HepG2 (cell line): ENCODE data around the gene SLC22A5.

ENCODE experiments used
- CREB1 ChIP-seq, 2 experiments: fragments of 450-650 bp in 1 of 2; IDR thresholded peaks; 2 replicates each; pipeline ENCODE4 v1.6.1; 2016 to 2017; ENCODE audit warnings: control low read depth in 1 of 2, mild to moderate bottlenecking in 1 of 2, missing compliant biosample characterization in 1 of 2, missing genetic modification characterization in 1 of 2
- SAFB2 ChIP-seq: sonication (generic); formaldehyde crosslinking; IDR thresholded peaks from 2 replicates; pipeline ENCODE4 v1.5.1; 2020; ENCODE audit warnings: missing genetic modification reagents, low read depth, mild to moderate bottlenecking, borderline replicate concordance
- SETDB1 ChIP-seq: sonication (generic); formaldehyde crosslinking; IDR thresholded peaks from 2 replicates; pipeline ENCODE4 v1.5.1; 2020; ENCODE audit warnings: missing genetic modification reagents, mild to moderate bottlenecking, borderline replicate concordance
- WIZ ChIP-seq: sonication (generic); formaldehyde crosslinking; IDR thresholded peaks from 2 replicates; pipeline ENCODE4 v1.5.1; 2020; ENCODE audit warnings: mild to moderate bottlenecking, missing genetic modification reagents
- ZNF207 ChIP-seq: fragments of 450-650 bp; IDR thresholded peaks from 2 replicates; pipeline ENCODE4 v1.6.1; 2016; ENCODE audit warnings: antibody characterized with exemption, borderline replicate concordance
- TF ChIP-seq, protein P1 (sequence below), 2 experiments: sonication (generic) in 1 of 2; formaldehyde crosslinking in 1 of 2; IDR thresholded peaks; 2 replicates each; pipeline versions ENCODE4 v1.5.1 to v1.6.1; 2011 to 2020; ENCODE audit warnings: borderline replicate concordance in 1 of 2, low read depth in 1 of 2, low read length in 1 of 2, mild to moderate bottlenecking in 1 of 2, missing genetic modification reagents in 1 of 2, moderate library complexity in 1 of 2
- TF ChIP-seq, protein P2 (sequence below): IDR thresholded peaks from 2 replicates; pipeline ENCODE4 v1.6.1; 2012; ENCODE audit warnings: low read depth, low read length, improper control_type of control experiment
- TF ChIP-seq, protein P3 (sequence below): sonication (generic); formaldehyde crosslinking; IDR thresholded peaks from 2 replicates; pipeline ENCODE4 v1.9.0; 2022; ENCODE audit warnings: missing genetic modification reagents, mild to moderate bottlenecking, borderline replicate concordance
- TF ChIP-seq, protein P4 (sequence below): sonication (generic); formaldehyde crosslinking; IDR thresholded peaks from 2 replicates; pipeline ENCODE4 v1.4.0; 2020; ENCODE audit warnings: mild to moderate bottlenecking, missing genetic modification reagents

DNA sequence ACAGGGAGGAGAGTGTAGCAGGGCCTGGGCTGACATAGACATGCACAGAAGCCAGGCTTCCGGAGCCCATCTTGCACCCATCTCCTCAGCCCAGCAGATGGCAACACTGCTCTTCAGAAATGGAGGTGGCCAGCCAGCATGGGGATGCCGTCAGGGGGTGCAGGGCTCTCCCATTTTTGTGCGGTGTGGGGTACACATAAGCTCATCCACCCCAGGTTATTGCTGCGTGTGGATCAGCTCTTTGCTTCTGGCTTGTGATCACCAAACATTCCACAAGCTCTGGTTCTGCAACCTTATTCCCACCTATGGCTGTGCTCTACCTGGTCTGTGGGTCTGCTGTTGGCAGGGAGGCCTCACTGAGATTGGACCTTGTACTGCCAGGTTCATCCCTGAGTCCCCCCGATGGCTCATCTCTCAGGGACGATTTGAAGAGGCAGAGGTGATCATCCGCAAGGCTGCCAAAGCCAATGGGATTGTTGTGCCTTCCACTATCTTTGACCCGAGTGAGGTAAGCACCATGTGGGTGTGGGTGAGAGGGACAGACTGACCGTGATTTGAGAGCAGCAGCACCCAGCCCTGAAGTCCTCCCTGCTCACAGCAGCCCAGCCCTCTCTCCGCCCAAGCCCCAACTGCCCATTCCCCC is 17.3 kb downstream of the SLC22A5 start:
- TF ChIP-seq CREB1 (IDR thresholded peaks at IDR 0.05) = no peak
- TF ChIP-seq CREB1 (CRISPR knock-in tag; IDR thresholded peaks at IDR 0.05) = no peak
- TF ChIP-seq, protein P1, sequence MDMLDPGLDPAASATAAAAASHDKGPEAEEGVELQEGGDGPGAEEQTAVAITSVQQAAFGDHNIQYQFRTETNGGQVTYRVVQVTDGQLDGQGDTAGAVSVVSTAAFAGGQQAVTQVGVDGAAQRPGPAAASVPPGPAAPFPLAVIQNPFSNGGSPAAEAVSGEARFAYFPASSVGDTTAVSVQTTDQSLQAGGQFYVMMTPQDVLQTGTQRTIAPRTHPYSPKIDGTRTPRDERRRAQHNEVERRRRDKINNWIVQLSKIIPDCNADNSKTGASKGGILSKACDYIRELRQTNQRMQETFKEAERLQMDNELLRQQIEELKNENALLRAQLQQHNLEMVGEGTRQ (IDR thresholded peaks at IDR 0.05; ENCODE audit: low read depth, low read length) = 0 out of 2 replicates have a peak, but pooled peaks have one; percentile 2
- TF ChIP-seq, protein P1 (CRISPR knock-in tag; IDR thresholded peaks at IDR 0.05; ENCODE audit: borderline replicate concordance) = no peak
- TF ChIP-seq, protein P2, sequence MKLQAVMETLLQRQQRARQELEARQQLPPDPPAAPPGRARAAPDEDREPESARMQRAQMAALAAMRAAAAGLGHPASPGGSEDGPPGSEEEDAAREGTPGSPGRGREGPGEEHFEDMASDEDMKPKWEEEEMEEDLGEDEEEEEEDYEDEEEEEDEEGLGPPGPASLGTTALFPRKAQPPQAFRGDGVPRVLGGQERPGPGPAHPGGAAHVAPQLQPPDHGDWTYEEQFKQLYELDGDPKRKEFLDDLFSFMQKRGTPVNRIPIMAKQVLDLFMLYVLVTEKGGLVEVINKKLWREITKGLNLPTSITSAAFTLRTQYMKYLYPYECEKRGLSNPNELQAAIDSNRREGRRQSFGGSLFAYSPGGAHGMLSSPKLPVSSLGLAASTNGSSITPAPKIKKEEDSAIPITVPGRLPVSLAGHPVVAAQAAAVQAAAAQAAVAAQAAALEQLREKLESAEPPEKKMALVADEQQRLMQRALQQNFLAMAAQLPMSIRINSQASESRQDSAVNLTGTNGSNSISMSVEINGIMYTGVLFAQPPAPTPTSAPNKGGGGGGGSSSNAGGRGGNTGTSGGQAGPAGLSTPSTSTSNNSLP = no peak
- TF ChIP-seq, protein P3, sequence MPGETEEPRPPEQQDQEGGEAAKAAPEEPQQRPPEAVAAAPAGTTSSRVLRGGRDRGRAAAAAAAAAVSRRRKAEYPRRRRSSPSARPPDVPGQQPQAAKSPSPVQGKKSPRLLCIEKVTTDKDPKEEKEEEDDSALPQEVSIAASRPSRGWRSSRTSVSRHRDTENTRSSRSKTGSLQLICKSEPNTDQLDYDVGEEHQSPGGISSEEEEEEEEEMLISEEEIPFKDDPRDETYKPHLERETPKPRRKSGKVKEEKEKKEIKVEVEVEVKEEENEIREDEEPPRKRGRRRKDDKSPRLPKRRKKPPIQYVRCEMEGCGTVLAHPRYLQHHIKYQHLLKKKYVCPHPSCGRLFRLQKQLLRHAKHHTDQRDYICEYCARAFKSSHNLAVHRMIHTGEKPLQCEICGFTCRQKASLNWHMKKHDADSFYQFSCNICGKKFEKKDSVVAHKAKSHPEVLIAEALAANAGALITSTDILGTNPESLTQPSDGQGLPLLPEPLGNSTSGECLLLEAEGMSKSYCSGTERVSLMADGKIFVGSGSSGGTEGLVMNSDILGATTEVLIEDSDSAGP (CRISPR knock-in tag) = peak; percentile 38; the same call in 1 of the 2 replicates
- no peak for TF ChIP-seq SAFB2 (CRISPR knock-in tag)
- TF ChIP-seq SETDB1 (CRISPR knock-in tag) = no peak
- TF ChIP-seq WIZ (CRISPR knock-in tag) = no peak
- TF ChIP-seq, protein P4, sequence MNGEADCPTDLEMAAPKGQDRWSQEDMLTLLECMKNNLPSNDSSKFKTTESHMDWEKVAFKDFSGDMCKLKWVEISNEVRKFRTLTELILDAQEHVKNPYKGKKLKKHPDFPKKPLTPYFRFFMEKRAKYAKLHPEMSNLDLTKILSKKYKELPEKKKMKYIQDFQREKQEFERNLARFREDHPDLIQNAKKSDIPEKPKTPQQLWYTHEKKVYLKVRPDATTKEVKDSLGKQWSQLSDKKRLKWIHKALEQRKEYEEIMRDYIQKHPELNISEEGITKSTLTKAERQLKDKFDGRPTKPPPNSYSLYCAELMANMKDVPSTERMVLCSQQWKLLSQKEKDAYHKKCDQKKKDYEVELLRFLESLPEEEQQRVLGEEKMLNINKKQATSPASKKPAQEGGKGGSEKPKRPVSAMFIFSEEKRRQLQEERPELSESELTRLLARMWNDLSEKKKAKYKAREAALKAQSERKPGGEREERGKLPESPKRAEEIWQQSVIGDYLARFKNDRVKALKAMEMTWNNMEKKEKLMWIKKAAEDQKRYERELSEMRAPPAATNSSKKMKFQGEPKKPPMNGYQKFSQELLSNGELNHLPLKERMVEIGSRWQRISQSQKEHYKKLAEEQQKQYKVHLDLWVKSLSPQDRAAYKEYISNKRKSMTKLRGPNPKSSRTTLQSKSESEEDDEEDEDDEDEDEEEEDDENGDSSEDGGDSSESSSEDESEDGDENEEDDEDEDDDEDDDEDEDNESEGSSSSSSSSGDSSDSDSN (CRISPR knock-in tag) = peak; percentile 34; the same call in 1 of the 2 replicates
- no peak for TF ChIP-seq ZNF207
